GM13976 (cell line): ENCODE data around the gene ITPR1.

Source experiments
- DNase-seq: peaks from one replicate; pipeline ENCODE4 v3.0.0; 2012; ENCODE audit warnings: low spot score
- CTCF ChIP-seq: IDR thresholded peaks from 2 replicates; pipeline ENCODE4 v1.5.1; 2012; ENCODE audit warnings: borderline replicate concordance, mild to moderate bottlenecking; ENCODE audit not compliant: insufficient read depth; ENCODE audit errors: extremely low read depth, missing control alignments, control extremely low read depth
- in situ Hi-C: fragments of 300-500 bp; cut with MboI; formaldehyde crosslinking; loops from one replicate; pipeline ENCODE4 v1.12.0; 2022; ENCODE audit warnings: low sequenced_read_pairs, mixed read lengths, inconsistent platforms; ENCODE audit not compliant: unreplicated experiment

Gene ITPR1

GRCh38 chr3:4575381-4575780 lies 82.2 kb downstream of the ITPR1 start:
- TF ChIP-seq CTCF = no peak
- DNase-seq = no peak
- in situ Hi-C loops = no loop called here

GRCh38 chr3:4577721-4578120 lies 84.6 kb downstream of the ITPR1 start:
- DNase-seq = no peak
- no peak for TF ChIP-seq CTCF
- in situ Hi-C loops = no loop called here

- TF ChIP-seq CTCF = no peak
- no peak for DNase-seq
- in situ Hi-C loops = no loop called here
Observed at GRCh38 chr3:4580346-4581123, 87.4 kb downstream of the ITPR1 start.

GRCh38 chr3:4581124-4581424 lies 87.9 kb downstream of the ITPR1 start:
- DNase-seq = no peak
- TF ChIP-seq CTCF = no peak
- in situ Hi-C loops = no loop called here

- DNase-seq = no peak
- in situ Hi-C loops = no loop called here
- TF ChIP-seq CTCF = no peak
Observed at GRCh38 chr3:4581498-4581897, 88.3 kb downstream of the ITPR1 start.

- in situ Hi-C loops = no loop called here
Observed at GRCh38 chr3:4581920-4582611, 88.9 kb downstream of the ITPR1 start.

More at GRCh38 chr3:4581920-4582611, 88.9 kb downstream of the ITPR1 start:
- TF ChIP-seq CTCF = no peak
- no peak for DNase-seq
